ENCODE measurements around the gene CCDC60.

Gene CCDC60

GRCh38 chr12:119369161-119369560 lies 34.6 kb downstream of the CCDC60 start:
- TF ChIP-seq CTCF (IDR thresholded peaks at IDR 0.05; ENCODE audit: borderline replicate concordance, control extremely low read depth, extremely low read depth, insufficient read depth, missing control alignments): no peak
- DNase-seq (ENCODE audit: low spot score): no peak
- in situ Hi-C loops (cut with MboI; ENCODE audit: low sequenced_read_pairs, unreplicated experiment): no loop called here

GRCh38 chr12:119369907-119370546 lies 35.5 kb downstream of the CCDC60 start:
- DNase-seq (ENCODE audit: low spot score): no peak
- in situ Hi-C loops (cut with MboI; ENCODE audit: low sequenced_read_pairs, unreplicated experiment): no loop called here
- no peak for TF ChIP-seq CTCF (IDR thresholded peaks at IDR 0.05; ENCODE audit: borderline replicate concordance, control extremely low read depth, extremely low read depth, insufficient read depth, missing control alignments)

GRCh38 chr12:119372540-119372939 lies 38.0 kb downstream of the CCDC60 start:
- DNase-seq (ENCODE audit: low spot score): no peak
- in situ Hi-C loops (cut with MboI; ENCODE audit: low sequenced_read_pairs, unreplicated experiment): no loop called here
- TF ChIP-seq CTCF (IDR thresholded peaks at IDR 0.05; ENCODE audit: borderline replicate concordance, control extremely low read depth, extremely low read depth, insufficient read depth, missing control alignments): no peak

- in situ Hi-C loops (cut with MboI; ENCODE audit: low sequenced_read_pairs, unreplicated experiment): no loop called here
- DNase-seq (ENCODE audit: low spot score): no peak
- no peak for TF ChIP-seq CTCF (IDR thresholded peaks at IDR 0.05; ENCODE audit: borderline replicate concordance, control extremely low read depth, extremely low read depth, insufficient read depth, missing control alignments)
Observed at GRCh38 chr12:119373001-119373400, 38.5 kb downstream of the CCDC60 start.

- no peak for TF ChIP-seq CTCF (IDR thresholded peaks at IDR 0.05; ENCODE audit: borderline replicate concordance, control extremely low read depth, extremely low read depth, insufficient read depth, missing control alignments)
- in situ Hi-C loops (cut with MboI; ENCODE audit: low sequenced_read_pairs, unreplicated experiment): no loop called here
- DNase-seq (ENCODE audit: low spot score): no peak
Observed at GRCh38 chr12:119373666-119374065, 39.1 kb downstream of the CCDC60 start.

GRCh38 chr12:119374635-119375034 lies 40.1 kb downstream of the CCDC60 start:
- in situ Hi-C loops (cut with MboI; ENCODE audit: low sequenced_read_pairs, unreplicated experiment): no loop called here
- no peak for TF ChIP-seq CTCF (IDR thresholded peaks at IDR 0.05; ENCODE audit: borderline replicate concordance, control extremely low read depth, extremely low read depth, insufficient read depth, missing control alignments)
- DNase-seq (ENCODE audit: low spot score): no peak
